ENCODE results near the gene ATP6V0C. TPM values are rescaled to one million over a fixed set of nuclear protein-coding genes. Genes with fewer than 3 reads are reported as not detected.

ATP6V0C gene
- total RNA-seq, 1 experiment from 2014 or later: 249 TPM

DNA sequence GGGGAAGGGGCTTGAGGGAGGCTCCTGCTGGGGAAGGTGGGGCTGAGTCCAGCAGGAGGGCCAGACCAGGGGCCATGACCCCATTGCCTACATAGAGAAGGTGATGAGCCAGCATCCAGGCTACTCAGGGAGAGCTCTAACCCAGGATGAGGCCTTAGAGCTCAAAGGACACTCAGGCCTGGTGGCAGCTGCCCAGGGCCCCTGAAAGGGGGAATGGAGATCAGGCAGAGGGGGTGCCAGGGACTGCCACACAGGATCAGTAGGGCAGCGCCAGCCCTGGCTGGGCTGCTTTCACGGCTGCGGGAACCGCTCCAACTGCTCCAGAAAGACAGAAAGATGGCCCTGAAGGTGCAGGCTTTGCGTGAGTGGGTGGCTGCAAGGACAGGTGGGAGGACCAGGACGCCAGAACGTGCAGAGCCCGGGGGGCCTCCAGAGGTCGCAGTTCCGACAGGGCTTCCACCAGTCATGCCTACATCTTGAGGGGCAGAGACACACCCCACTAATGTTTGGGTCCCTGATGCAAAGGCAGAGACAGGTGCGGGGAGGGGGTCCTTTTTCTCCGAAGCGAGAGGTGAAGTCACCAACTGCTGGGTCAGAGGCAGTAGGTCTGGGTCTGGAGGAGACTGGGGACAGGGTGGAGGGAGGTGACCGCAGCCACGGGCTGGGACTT lies 882 bp upstream of the ATP6V0C start:
- H3K36me3 ChIP-seq (ENCODE audit: low read depth): no peaks in the 10 kb centered on the region
- no peaks in the 10 kb centered on the region for H3K27me3 ChIP-seq (ENCODE audit: insufficient read depth, low read depth)
- H2AFZ ChIP-seq: peak overlapping the region; percentile 75
- intact Hi-C loops (cut with micrococcal nuclease; ENCODE audit: unreplicated experiment): no loop called here
- H3K9me2 ChIP-seq (ENCODE audit: insufficient read depth): no peaks in the 10 kb centered on the region
- H3K79me2 ChIP-seq (ENCODE audit: low read depth): peaks cover 40% of the 10 kb centered on the region
- ChIA-PET CTCF (interaction anchor here (0.6 kb wide), 1 partner anchor 296 kb away, joined by 5 read pairs; no protein-coding TSS in a partner anchor), POLR2A (ENCODE audit: unreplicated experiment) (interaction anchor here (0.6 kb wide), 2 partner anchors 71 to 261 kb away, joined by 3 to 11 read pairs; no protein-coding TSS in a partner anchor)
- peaks cover 34% of the 10 kb centered on the region for H4K20me1 ChIP-seq (ENCODE audit: insufficient read depth)
- peak overlapping the region; percentile 79 for H3K4me2 ChIP-seq
- DNase-seq: no peak
- TF ChIP-seq EZH2 (IDR thresholded peaks at IDR 0.05; ENCODE audit: low read depth): no peak
- TF ChIP-seq, protein P1, sequence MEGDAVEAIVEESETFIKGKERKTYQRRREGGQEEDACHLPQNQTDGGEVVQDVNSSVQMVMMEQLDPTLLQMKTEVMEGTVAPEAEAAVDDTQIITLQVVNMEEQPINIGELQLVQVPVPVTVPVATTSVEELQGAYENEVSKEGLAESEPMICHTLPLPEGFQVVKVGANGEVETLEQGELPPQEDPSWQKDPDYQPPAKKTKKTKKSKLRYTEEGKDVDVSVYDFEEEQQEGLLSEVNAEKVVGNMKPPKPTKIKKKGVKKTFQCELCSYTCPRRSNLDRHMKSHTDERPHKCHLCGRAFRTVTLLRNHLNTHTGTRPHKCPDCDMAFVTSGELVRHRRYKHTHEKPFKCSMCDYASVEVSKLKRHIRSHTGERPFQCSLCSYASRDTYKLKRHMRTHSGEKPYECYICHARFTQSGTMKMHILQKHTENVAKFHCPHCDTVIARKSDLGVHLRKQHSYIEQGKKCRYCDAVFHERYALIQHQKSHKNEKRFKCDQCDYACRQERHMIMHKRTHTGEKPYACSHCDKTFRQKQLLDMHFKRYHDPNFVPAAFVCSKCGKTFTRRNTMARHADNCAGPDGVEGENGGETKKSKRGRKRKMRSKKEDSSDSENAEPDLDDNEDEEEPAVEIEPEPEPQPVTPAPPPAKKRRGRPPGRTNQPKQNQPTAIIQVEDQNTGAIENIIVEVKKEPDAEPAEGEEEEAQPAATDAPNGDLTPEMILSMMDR (conservative IDR thresholded peaks at IDR 0.05): no peak
- H3K9me3 ChIP-seq (ENCODE audit: insufficient read depth, low read depth): no peaks in the 10 kb centered on the region
- BruUV-seq (replicated peaks): TSS peak; percentile 81
- peaks cover 22% of the 10 kb centered on the region for H3K4me1 ChIP-seq (replicated peaks; ENCODE audit: insufficient read depth)
- no peak overlapping the region for H3K27ac ChIP-seq
- H3F3A ChIP-seq (ENCODE audit: insufficient read depth, low read depth): peaks cover 10% of the 10 kb centered on the region; the same call in 1 of the 2 replicates
- H3K4me3 ChIP-seq: peak overlapping the region; percentile 80; the same call in 1 of the 2 replicates

DNA sequence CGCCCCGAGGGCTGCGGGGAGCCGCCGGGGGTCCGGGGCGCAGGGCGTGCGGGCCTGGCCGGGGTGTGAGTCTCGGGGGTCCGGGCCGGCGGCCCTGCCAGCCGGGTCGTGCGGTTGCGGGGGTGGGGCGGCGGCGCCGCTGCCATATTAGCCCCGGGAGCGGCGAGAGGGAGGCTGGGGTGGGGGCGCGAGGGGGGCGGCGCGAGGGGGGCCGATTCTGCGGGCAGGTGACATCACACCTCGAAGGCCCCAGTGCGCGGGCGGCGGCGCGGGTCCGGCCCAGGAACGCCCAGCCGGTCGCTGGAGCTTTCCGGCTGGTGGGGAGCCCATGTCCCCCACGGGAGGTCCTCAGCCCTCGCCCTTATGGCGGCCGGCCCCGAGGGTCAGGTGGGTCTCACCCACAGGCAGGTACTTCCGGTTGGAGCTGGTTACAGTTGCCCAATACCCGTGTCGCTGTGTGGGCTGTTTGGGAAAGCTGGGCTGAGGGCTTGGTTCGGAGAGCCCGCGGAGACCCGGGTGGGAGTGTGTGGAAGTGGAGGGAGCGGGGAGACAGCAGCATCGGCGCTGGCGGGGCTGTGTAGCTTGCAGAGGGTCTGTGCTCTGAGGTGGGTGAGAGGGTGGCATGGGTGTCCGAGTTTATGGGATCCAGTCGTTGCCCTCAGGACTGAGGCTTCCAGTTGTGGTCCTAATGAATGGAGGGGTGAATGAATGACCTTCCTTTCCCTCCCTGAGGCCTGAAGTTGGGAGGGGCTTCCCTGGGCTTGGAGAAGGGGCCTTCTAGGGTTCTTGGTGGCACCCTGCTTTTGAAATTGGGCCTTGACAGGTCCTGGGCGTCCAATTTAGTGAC lies 804 bp downstream of the ATP6V0C start:
- H3K27ac ChIP-seq: peak overlapping the region; percentile 86; the same call in 1 of the 2 replicates
- no peak overlapping the region for H2AFZ ChIP-seq
- peaks cover 25% of the 10 kb centered on the region for H3K4me1 ChIP-seq (replicated peaks; ENCODE audit: insufficient read depth)
- peaks cover 23% of the 10 kb centered on the region; the same call in 1 of the 2 replicates for H3F3A ChIP-seq (ENCODE audit: insufficient read depth, low read depth)
- no TSS peak for BruUV-seq (replicated peaks)
- POLR2A ChIA-PET (ENCODE audit: unreplicated experiment): no interaction called here
- peak overlapping the region; percentile 100 for H3K4me2 ChIP-seq
- peaks cover 57% of the 10 kb centered on the region for H3K79me2 ChIP-seq (ENCODE audit: low read depth)
- no peak for DNase-seq
- peaks cover 51% of the 10 kb centered on the region for H4K20me1 ChIP-seq (ENCODE audit: insufficient read depth)
- CTCF ChIA-PET: interaction anchor here (0.5 kb wide), 1 partner anchor 423 kb away, joined by 3 read pairs; no protein-coding TSS in a partner anchor
- intact Hi-C loops (cut with micrococcal nuclease; ENCODE audit: unreplicated experiment): no loop called here
- H3K9me2 ChIP-seq (ENCODE audit: insufficient read depth): no peaks in the 10 kb centered on the region
- H3K9me3 ChIP-seq (ENCODE audit: insufficient read depth, low read depth): no peaks in the 10 kb centered on the region
- peak overlapping the region; percentile 80 for H3K4me3 ChIP-seq
- no peaks in the 10 kb centered on the region for H3K27me3 ChIP-seq (ENCODE audit: insufficient read depth, low read depth)
- TF ChIP-seq, protein P1 (conservative IDR thresholded peaks at IDR 0.05): no peak
- TF ChIP-seq EZH2 (IDR thresholded peaks at IDR 0.05; ENCODE audit: low read depth): no peak
- no peaks in the 10 kb centered on the region; the same call in 1 of the 2 replicates for H3K36me3 ChIP-seq (ENCODE audit: low read depth)

DNA sequence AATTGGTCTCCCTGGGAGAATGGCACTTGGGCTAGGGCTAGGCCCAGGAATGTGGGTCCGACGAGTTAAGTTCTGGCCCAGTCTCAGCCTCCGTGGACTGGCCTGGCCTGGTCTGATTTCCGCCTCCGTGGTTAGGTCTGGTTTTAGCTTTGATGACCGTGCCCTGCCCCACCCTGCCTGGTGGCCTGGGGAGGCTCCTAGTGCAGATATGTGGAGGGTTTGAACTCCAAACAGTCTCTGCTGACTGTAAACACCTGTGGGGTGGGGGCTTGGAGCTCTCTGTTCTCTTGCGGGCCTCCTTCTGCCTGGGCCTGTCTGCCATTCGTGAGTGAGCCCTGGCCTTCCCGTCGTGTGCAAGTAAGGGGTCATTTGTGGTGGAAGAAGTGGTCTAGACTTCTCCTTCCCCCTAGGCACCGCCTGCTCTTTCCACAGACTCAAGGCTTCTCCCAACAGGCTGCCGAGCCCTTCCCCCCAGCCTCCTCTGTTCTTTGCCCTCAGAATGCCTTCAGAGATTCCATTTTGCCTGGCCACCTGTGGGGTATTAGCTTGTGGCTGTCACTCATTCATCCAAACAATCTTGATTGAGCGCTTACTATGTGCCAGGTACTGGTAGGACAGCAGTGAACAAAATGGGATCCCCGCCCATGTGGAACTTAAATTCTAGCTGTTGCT lies 1.6 kb downstream of the ATP6V0C start:
- TF ChIP-seq EZH2 (IDR thresholded peaks at IDR 0.05; ENCODE audit: low read depth): no peak
- TF ChIP-seq, protein P1 (conservative IDR thresholded peaks at IDR 0.05): no peak
- peaks cover 26% of the 10 kb centered on the region; the same call in 1 of the 2 replicates for H3F3A ChIP-seq (ENCODE audit: insufficient read depth, low read depth)
- intact Hi-C loops (cut with micrococcal nuclease; ENCODE audit: unreplicated experiment): no loop called here
- CTCF ChIA-PET: interaction anchor here (0.5 to 0.6 kb wide), 2 partner anchors 109 to 423 kb away, joined by 3 read pairs; no protein-coding TSS in a partner anchor
- H3K79me2 ChIP-seq (ENCODE audit: low read depth): peaks cover 57% of the 10 kb centered on the region
- POLR2A ChIA-PET (ENCODE audit: unreplicated experiment): no interaction called here
- H3K27ac ChIP-seq: peak overlapping the region; percentile 17; the same call in 1 of the 2 replicates
- peaks cover 28% of the 10 kb centered on the region for H3K4me1 ChIP-seq (replicated peaks; ENCODE audit: insufficient read depth)
- H3K4me3 ChIP-seq: peak overlapping the region; percentile 80
- TSS peak; percentile 26 for BruUV-seq (replicated peaks)
- H4K20me1 ChIP-seq (ENCODE audit: insufficient read depth): peaks cover 54% of the 10 kb centered on the region
- H3K9me3 ChIP-seq (ENCODE audit: insufficient read depth, low read depth): no peaks in the 10 kb centered on the region
- H3K36me3 ChIP-seq (ENCODE audit: low read depth): no peaks in the 10 kb centered on the region; the same call in 1 of the 2 replicates
- no peak for DNase-seq
- H3K9me2 ChIP-seq (ENCODE audit: insufficient read depth): no peaks in the 10 kb centered on the region
- H3K4me2 ChIP-seq: peak overlapping the region; percentile 100
- H2AFZ ChIP-seq: no peak overlapping the region
- no peaks in the 10 kb centered on the region for H3K27me3 ChIP-seq (ENCODE audit: insufficient read depth, low read depth)

Data from PC-9 (cell line).